ENCODE results near the gene MOK.

The MOK gene

GRCh38 chr14:102195446-102195845 is 109.5 kb downstream of the MOK start:
- TF ChIP-seq CTCF (conservative IDR thresholded peaks at IDR 0.05): no peak
- TF ChIP-seq ZFX (IDR thresholded peaks at IDR 0.05): no peak
- H3K27ac ChIP-seq: no peak overlapping the region

DNA sequence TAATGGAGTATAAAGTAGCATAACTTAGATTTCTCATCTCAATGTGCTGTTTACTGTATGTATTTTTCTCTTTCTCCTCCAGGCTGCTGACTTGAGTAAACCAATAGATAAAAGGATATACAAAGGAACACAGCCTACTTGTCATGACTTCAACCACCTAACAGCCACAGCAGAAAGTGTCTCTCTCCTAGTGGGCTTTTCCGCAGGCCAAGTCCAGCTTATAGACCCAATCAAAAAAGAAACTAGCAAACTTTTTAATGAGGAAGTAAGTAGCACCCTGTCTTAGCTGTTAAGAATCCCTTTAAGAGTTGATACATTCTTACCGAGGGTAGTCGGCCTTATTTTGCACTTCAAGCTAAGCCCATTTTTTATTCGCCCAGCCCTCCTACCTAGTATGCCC is 110.1 kb downstream of the MOK start:
- H3K27ac ChIP-seq: no peak overlapping the region
- TF ChIP-seq CTCF (conservative IDR thresholded peaks at IDR 0.05) (no peak), ZFX (IDR thresholded peaks at IDR 0.05) (no peak)

DNA sequence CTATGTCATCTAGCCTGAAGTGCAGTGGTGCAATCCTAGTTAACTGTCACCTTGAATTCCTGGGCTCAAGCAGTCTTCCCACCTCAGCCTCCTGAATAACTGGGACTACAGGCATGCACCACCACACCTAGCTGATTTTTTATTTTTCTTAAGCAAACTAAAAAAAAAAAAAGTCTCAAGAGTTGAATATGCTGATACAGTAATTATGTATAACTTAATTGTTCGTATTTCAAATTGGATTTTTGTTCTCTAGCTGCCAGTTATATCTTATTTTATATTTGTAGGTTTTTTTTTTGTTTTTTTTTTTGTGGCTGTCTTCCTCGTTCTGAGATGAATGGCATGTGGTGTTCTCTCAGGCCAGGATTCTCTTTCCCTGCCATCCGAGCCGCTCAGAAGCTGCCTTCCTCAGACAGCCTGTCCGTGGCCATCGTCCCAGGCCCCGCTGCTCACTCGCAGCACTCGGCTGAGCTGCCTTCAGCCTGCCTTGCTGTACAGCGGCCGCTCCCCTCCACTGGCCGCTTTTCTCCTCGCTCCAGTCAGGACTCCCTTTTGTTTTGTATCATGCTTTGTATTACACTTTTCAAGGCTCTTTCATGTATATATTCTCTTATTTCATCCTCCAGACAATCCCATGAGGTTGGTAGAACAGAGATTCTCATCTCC is 112.0 kb downstream of the MOK start:
- no peak overlapping the region for H3K27ac ChIP-seq
- TF ChIP-seq ZFX (IDR thresholded peaks at IDR 0.05): no peak
- no peak for TF ChIP-seq CTCF (conservative IDR thresholded peaks at IDR 0.05)

DNA sequence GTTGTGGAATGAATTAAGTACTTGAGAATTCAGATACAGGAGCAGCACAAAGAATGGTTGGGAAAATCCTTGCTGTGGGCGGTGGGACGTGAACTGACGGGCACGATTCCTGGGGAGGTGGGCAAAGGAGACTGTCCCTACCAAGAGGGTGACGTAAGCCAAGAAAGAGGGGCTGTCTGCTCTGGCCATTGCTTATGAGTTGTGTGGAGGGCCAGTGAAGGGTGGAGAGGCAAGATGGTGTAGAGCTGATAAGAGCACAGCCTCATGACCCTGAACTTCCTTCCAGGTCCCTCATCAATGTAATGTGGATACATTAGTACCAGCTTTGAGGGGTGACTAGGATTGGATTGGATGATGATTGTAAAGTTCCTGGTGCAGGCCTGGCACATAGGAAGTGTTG is 115.1 kb downstream of the MOK start:
- TF ChIP-seq ZFX (IDR thresholded peaks at IDR 0.05) (no peak), CTCF (conservative IDR thresholded peaks at IDR 0.05) (no peak)
- no peak overlapping the region for H3K27ac ChIP-seq

- TF ChIP-seq CTCF (conservative IDR thresholded peaks at IDR 0.05): no peak
- TF ChIP-seq ZFX (IDR thresholded peaks at IDR 0.05): no peak
- H3K27ac ChIP-seq: no peak overlapping the region
Measured at GRCh38 chr14:102188187-102188586, 116.8 kb downstream of the MOK start.

GRCh38 chr14:102187568-102188001 is 117.4 kb downstream of the MOK start:
- TF ChIP-seq CTCF (conservative IDR thresholded peaks at IDR 0.05) (no peak), ZFX (IDR thresholded peaks at IDR 0.05) (no peak)
- H3K27ac ChIP-seq: no peak overlapping the region

DNA sequence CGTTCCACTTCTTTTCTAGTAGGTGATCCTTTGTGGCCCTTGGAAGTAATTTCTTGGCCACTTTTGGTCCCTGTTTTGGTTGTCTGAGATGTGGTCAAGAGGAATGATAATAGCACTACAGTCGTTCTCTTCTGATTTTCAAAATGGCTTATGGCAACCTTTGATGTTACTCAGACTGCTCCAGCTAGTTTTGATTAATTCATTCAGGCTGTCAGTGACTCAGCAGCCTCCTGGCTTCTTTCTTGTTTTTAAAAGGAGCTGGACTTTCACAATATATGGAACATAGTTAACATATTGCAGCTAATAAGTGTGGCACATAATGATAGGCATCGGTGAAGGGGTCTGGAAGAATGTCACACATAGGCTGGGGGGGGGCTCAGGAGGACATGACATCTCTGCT is 117.9 kb downstream of the MOK start:
- TF ChIP-seq ZFX (IDR thresholded peaks at IDR 0.05): no peak
- no peak for TF ChIP-seq CTCF (conservative IDR thresholded peaks at IDR 0.05)
- no peak overlapping the region for H3K27ac ChIP-seq

Measured in C4-2B (cell line).